HCT116 (cell line): Measurements from ENCODE around the gene ZNF791. TPM values are rescaled to one million over a fixed set of nuclear protein-coding genes. Genes with fewer than 3 reads are reported as not detected.

Source experiments
- ATAC-seq: fragments of 200-7000 bp; cut with Tn5 transposase; 2 replicates; pipeline ENCODE4 v1.9.1; 2020; ENCODE audit warnings: mild to moderate bottlenecking, moderate library complexity
- BruUV-seq: library from RNA; stranded (reverse); fragments of 400-500 nt; replicated peaks from 2 replicates; lab custom pipeline; 2021; lab: Mats Ljungman, UMichigan
- CTCF ChIA-PET: fragments of 300-600 bp; sonication (Branson Sonifier 250); formaldehyde crosslinking; loops from one replicate; lab custom pipeline; 2021; ENCODE audit warnings: antibody characterized with exemption; lab: Charles Lee
- POLR2A ChIA-PET: fragments of 300-600, 350-600 bp; sonication (Branson Sonifier 250); formaldehyde crosslinking; loops from one replicate; lab custom pipeline; 2021; ENCODE audit warnings: antibody characterized with exemption; lab: Charles Lee
- RAD21 ChIA-PET, 2 experiments: fragments of 300-600 bp; sonication (Branson Sonifier 250); formaldehyde crosslinking; loops; one replicate each; lab custom pipeline; 2023; ENCODE audit warnings: low total read pairs in 2 of 2; ENCODE audit not compliant: uncharacterized antibody in 2 of 2, unreplicated experiment in 2 of 2, low non-redundant PET in 1 of 2; lab: Charles Lee
- DNase-seq: peaks from one replicate; pipeline ENCODE4 v3.0.0-alpha.2; 2010; ENCODE audit warnings: low read depth, low spot score
- H2AFZ ChIP-seq: fragments of 200-600 bp; shearing (Covaris generic), sonication (generic); 2 replicates; pipeline ENCODE4 v1.6.1; 2017; ENCODE audit warnings: low read depth, mixed run types, mixed read lengths, antibody characterized with exemption, low read length; ENCODE audit not compliant: poor library complexity, severe bottlenecking
- H3K27ac ChIP-seq: 2 replicates; pipeline ENCODE4 v1.5.1; 2012; ENCODE audit warnings: low read depth, low read length
- H3K27me3 ChIP-seq: fragments of 200-600 bp; sonication (generic); 2 replicates; pipeline ENCODE4 v1.6.1; 2016; ENCODE audit warnings: mixed run types, low read length, mixed read lengths; ENCODE audit not compliant: insufficient read depth
- H3K36me3 ChIP-seq, 2 experiments: fragments of 200-500 bp in 1 of 2; fragments of 200-600 bp in 1 of 2; sonication (Bioruptor generic) in 1 of 2; sonication (generic) in 1 of 2; 2 replicates each; pipeline versions ENCODE4 v1.5.1 to v1.6.1; 2014 to 2016; ENCODE audit warnings: low read length in 2 of 2, inconsistent platforms in 1 of 2, mixed read lengths in 1 of 2, mixed run types in 1 of 2; ENCODE audit not compliant: insufficient read depth in 2 of 2, control insufficient read depth in 1 of 2
- H3K4me1 ChIP-seq, 2 experiments: fragments of 200-600 bp in 1 of 2; sonication (generic) in 1 of 2; 2 replicates each; pipeline versions ENCODE4 v1.5.1 to v1.6.1; 2012 to 2017; ENCODE audit warnings: low read length in 2 of 2, inconsistent platforms in 1 of 2, mild to moderate bottlenecking in 1 of 2, mixed read lengths in 1 of 2, mixed run types in 1 of 2, moderate library complexity in 1 of 2; ENCODE audit not compliant: insufficient read depth in 2 of 2, control insufficient read depth in 1 of 2
- H3K4me2 ChIP-seq: fragments of 200-600 bp; sonication (generic); 2 replicates; pipeline ENCODE4 v1.6.1; 2017; ENCODE audit warnings: mixed run types, low read length, mixed read lengths
- H3K4me3 ChIP-seq, 2 experiments: fragments of 200-600 bp in 1 of 2; sonication (generic) in 1 of 2; replicated peaks in 1 of 2; 2 replicates each; pipeline ENCODE4 v1.5.1; 2011 to 2016; ENCODE audit warnings: low read length in 2 of 2, control low read depth in 1 of 2, low read depth in 1 of 2, mild to moderate bottlenecking in 1 of 2, mixed read lengths in 1 of 2, mixed run types in 1 of 2
- H3K79me2 ChIP-seq: fragments of 200-600 bp; sonication (generic); 2 replicates; pipeline ENCODE4 v1.6.1; 2017; ENCODE audit warnings: mild to moderate bottlenecking, mixed run types, low read length, moderate library complexity, mixed read lengths; ENCODE audit not compliant: insufficient read depth
- H3K9ac ChIP-seq: fragments of 200-600 bp; sonication (generic); 2 replicates; pipeline ENCODE4 v1.6.1; 2016; ENCODE audit warnings: low read length, mixed read lengths
- H3K9me2 ChIP-seq: fragments of 200-600 bp; sonication (generic), shearing (Covaris generic); 2 replicates; pipeline ENCODE4 v1.6.1; 2017; ENCODE audit warnings: mixed run types, mild to moderate bottlenecking, moderate library complexity; ENCODE audit not compliant: insufficient read depth
- H3K9me3 ChIP-seq, 2 experiments: fragments of 200-500 bp in 1 of 2; fragments of 200-600 bp in 1 of 2; sonication (Bioruptor generic) in 1 of 2; sonication (generic) in 1 of 2; 2 replicates each; pipeline ENCODE4 v1.6.1; 2014 to 2017; ENCODE audit warnings: low read length in 2 of 2, mixed read lengths in 2 of 2, inconsistent platforms in 1 of 2, low read depth in 1 of 2, mild to moderate bottlenecking in 1 of 2, mixed run types in 1 of 2, moderate library complexity in 1 of 2; ENCODE audit not compliant: control insufficient read depth in 1 of 2, insufficient read depth in 1 of 2
- H4K20me1 ChIP-seq: fragments of 200-600 bp; sonication (generic), shearing (Covaris generic); 2 replicates; pipeline ENCODE4 v1.6.1; 2017; ENCODE audit warnings: mixed run types, mild to moderate bottlenecking, moderate library complexity; ENCODE audit not compliant: insufficient read depth
- ATF3 ChIP-seq: IDR thresholded peaks from 2 replicates; pipeline ENCODE4 v1.6.1; 2012
- CTCF ChIP-seq, 3 experiments: fragments of 200-600 bp in 1 of 3; sonication (generic) in 1 of 3; IDR thresholded peaks in 2 of 3; conservative IDR thresholded peaks in 1 of 3; 2 replicates each; pipeline ENCODE4 v1.5.1; 2012 to 2017; ENCODE audit warnings: low read depth in 2 of 3, low read length in 2 of 3, antibody characterized with exemption in 1 of 3, borderline replicate concordance in 1 of 3, control low read depth in 1 of 3, mild to moderate bottlenecking in 1 of 3, mixed read lengths in 1 of 3, mixed run types in 1 of 3, moderate library complexity in 1 of 3; ENCODE audit not compliant: insufficient read depth in 1 of 3
- EGR1 ChIP-seq: IDR thresholded peaks from 2 replicates; pipeline ENCODE4 v1.6.1; 2012; ENCODE audit warnings: low read depth
- ELF1 ChIP-seq: IDR thresholded peaks from 2 replicates; pipeline ENCODE4 v1.6.1; 2012; ENCODE audit warnings: low read depth, borderline replicate concordance
- EZH2 ChIP-seq: fragments of 200-600 bp; sonication (generic); IDR thresholded peaks from 2 replicates; pipeline ENCODE4 v1.6.1; 2017; ENCODE audit warnings: antibody characterized with exemption, mixed run types
- EZH2phosphoT487 ChIP-seq: fragments of 200-600 bp; IDR thresholded peaks from 2 replicates; pipeline ENCODE4 v1.6.1; 2018; ENCODE audit warnings: antibody characterized with exemption, borderline replicate concordance
- JUND ChIP-seq: IDR thresholded peaks from 2 replicates; pipeline ENCODE4 v1.6.1; 2012
- POLR2AphosphoS5 ChIP-seq: IDR thresholded peaks from 2 replicates; pipeline ENCODE4 v1.6.1; 2011; ENCODE audit warnings: mild to moderate bottlenecking, low read depth, low read length, moderate library complexity
- SP1 ChIP-seq: IDR thresholded peaks from 2 replicates; pipeline ENCODE4 v1.6.1; 2012; ENCODE audit warnings: low read depth
- intact Hi-C: fragments of 100-400 bp; cut with micrococcal nuclease; formaldehyde crosslinking; loops from 2 replicates; pipeline ENCODE4 v1.10.0; 2022
- total RNA-seq: library from RNA; stranded (reverse); gene quantifications from one replicate; pipeline ENCODE4 v1.2.1, GENCODE V29; 2021; ENCODE audit not compliant: unreplicated experiment

The ZNF791 gene
- total RNA-seq, 1 experiment from 2014 or later = 21.2 TPM

GRCh38 chr19:12675399-12675798, 64.7 kb downstream of the ZNF791 start:
- no peak for ATAC-seq
- POLR2A ChIA-PET = no interaction called here
- no peaks in the 10 kb centered on the region for H3K9me2 ChIP-seq
- no peak overlapping the region for H3K27ac ChIP-seq
- TF ChIP-seq POLR2AphosphoS5 (no peak), ELF1 (no peak), EZH2phosphoT487 (no peak), CTCF (IDR thresholded peaks at IDR 0.05 in 2 of 3, conservative IDR thresholded peaks at IDR 0.05 in 1 of 3; ENCODE audit: borderline replicate concordance in 1 of 3, insufficient read depth in 1 of 3, low read depth in 2 of 3, low read length in 2 of 3) (no peak), SP1 (no peak), ATF3 (no peak), EZH2 (no peak), EGR1 (no peak), JUND (no peak)
- no peak overlapping the region for H3K9ac ChIP-seq
- no TSS peak for BruUV-seq
- H3K36me3 ChIP-seq = peaks cover 25 to 58% of the 10 kb centered on the region in 2 experiments; a peak in 3 of 4 replicates
- H3K79me2 ChIP-seq = peaks cover 32% of the 10 kb centered on the region
- peaks cover 9 to 18% of the 10 kb centered on the region in 2 experiments; a peak in 3 of 4 replicates for H3K4me1 ChIP-seq
- H3K27me3 ChIP-seq = no peaks in the 10 kb centered on the region
- CTCF ChIA-PET = no interaction called here
- no peaks in the 10 kb centered on the region for H4K20me1 ChIP-seq
- no peaks in the 10 kb centered on the region for H3K9me3 ChIP-seq
- intact Hi-C loops = no loop called here
- H3K4me2 ChIP-seq = no peak overlapping the region
- no peak overlapping the region for H3K4me3 ChIP-seq
- no peak for DNase-seq
- H2AFZ ChIP-seq = no peak overlapping the region
- RAD21 ChIA-PET = no interaction called here
